ENCODE results near the gene NUMB. TPM values are rescaled to one million over a fixed set of nuclear protein-coding genes. Genes with fewer than 3 reads are reported as not detected.

The NUMB gene
- total and polyA plus RNA-seq, 4 donors, result 21.2 to 45.8 (median 26.1) TPM

- no peak for TF ChIP-seq ZBTB33 (IDR thresholded peaks at IDR 0.05)
These were observed 31.5 kb downstream of the NUMB start (continued) for GRCh38 chr14:73426877-73427276.

GRCh38 chr14:73424453-73424852 lies 33.9 kb downstream of the NUMB start:
- Histone ChIP-seq H3K9ac (ENCODE audit: low read depth in 1 of 2, low read length in 2 of 2) (no peak overlapping the region), H3K27me3 (ENCODE audit: control insufficient read depth in 4 of 4, insufficient read depth in 4 of 4, low read length in 3 of 4) (no peaks in the 10 kb centered on the region), H3K27ac (ENCODE audit: low read depth in 1 of 2, low read length in 2 of 2) (no peak overlapping the region), H3K4me3 (ENCODE audit: low read depth in 1 of 3, low read length in 3 of 3) (no peak overlapping the region), H3K36me3 (ENCODE audit: control insufficient read depth in 4 of 4, insufficient read depth in 3 of 4, low read depth in 1 of 4, low read length in 3 of 4) (peaks cover 0 to 3% (median 2%) of the 10 kb centered on the region in 4 donors), H3K4me1 (ENCODE audit: control insufficient read depth in 4 of 4, insufficient read depth in 4 of 4, low read length in 3 of 4) (peaks cover 2 to 24% (median 6%) of the 10 kb centered on the region in 4 donors), H3K9me3 (ENCODE audit: control insufficient read depth in 4 of 4, low read length in 3 of 4) (no peaks in the 10 kb centered on the region)
- WGBS, result 63% methylated on average over 3 of the region's 3 CpGs
- no peak for DNase-seq (ENCODE audit: low spot score)
- TF ChIP-seq CTCF (IDR thresholded peaks at IDR 0.05; ENCODE audit: low read depth, low read length, missing input control) (no peak), FOXA1 (IDR thresholded peaks at IDR 0.05) (no peak), JUND (IDR thresholded peaks at IDR 0.05) (no peak), REST (IDR thresholded peaks at IDR 0.05) (no peak), RXRA (IDR thresholded peaks at IDR 0.05) (no peak), EGR1 (IDR thresholded peaks at IDR 0.05; ENCODE audit: low read depth in 2 of 2) (no peak), HNF4G (IDR thresholded peaks at IDR 0.05) (no peak), YY1 (IDR thresholded peaks at IDR 0.05) (no peak), HNF4A (conservative IDR thresholded peaks at IDR 0.05) (no peak), TAF1 (conservative IDR thresholded peaks at IDR 0.05) (no peak), ZBTB33 (IDR thresholded peaks at IDR 0.05) (no peak), RAD21 (IDR thresholded peaks at IDR 0.05) (no peak), MAX (IDR thresholded peaks at IDR 0.05) (no peak), SP1 (IDR thresholded peaks at IDR 0.05) (no peak), GABPA (IDR thresholded peaks at IDR 0.05 in 1 of 2, conservative IDR thresholded peaks at IDR 0.05 in 1 of 2) (no peak), NR2F2 (IDR thresholded peaks at IDR 0.05) (no peak), FOXA2 (IDR thresholded peaks at IDR 0.05) (no peak), ATF3 (IDR thresholded peaks at IDR 0.05) (no peak)
